Hepatocyte (in vitro differentiated cells): ENCODE data around the gene FBXW5. TPM values are rescaled to one million over a fixed set of nuclear protein-coding genes. Genes with fewer than 3 reads are reported as not detected.

Source experiments
- DNase-seq: peaks from one replicate; pipeline ENCODE4 v3.0.0-alpha.2; 2016; ENCODE audit warnings: low spot score
- H2AFZ ChIP-seq: fragments of 200-600 bp; sonication (generic); 2 replicates; pipeline ENCODE4 v1.6.0; 2016; ENCODE audit warnings: antibody characterized with exemption, mild to moderate bottlenecking
- H3K27ac ChIP-seq: fragments of 200-600 bp; sonication (generic); 2 replicates; pipeline ENCODE4 v1.5.1; 2016; ENCODE audit warnings: mild to moderate bottlenecking
- H3K27me3 ChIP-seq: fragments of 200-600 bp; sonication (generic); 2 replicates; pipeline ENCODE4 v1.6.1; 2016
- H3K36me3 ChIP-seq: fragments of 200-600 bp; sonication (generic); replicated peaks from 2 replicates; pipeline ENCODE4 v1.5.1; 2016; ENCODE audit warnings: low read depth; ENCODE audit not compliant: insufficient read depth
- H3K4me1 ChIP-seq: fragments of 200-600 bp; sonication (generic); 2 replicates; pipeline ENCODE4 v1.5.1; 2016; ENCODE audit warnings: mild to moderate bottlenecking, moderate library complexity; ENCODE audit not compliant: insufficient read depth
- H3K4me2 ChIP-seq: fragments of 200-600 bp; sonication (generic); 2 replicates; pipeline ENCODE4 v1.6.0; 2016
- H3K4me3 ChIP-seq: fragments of 200-600 bp; sonication (generic); 2 replicates; pipeline ENCODE4 v1.5.1; 2016; ENCODE audit warnings: mild to moderate bottlenecking
- H3K79me2 ChIP-seq: fragments of 200-600 bp; sonication (generic); 2 replicates; pipeline ENCODE4 v1.6.0; 2017; ENCODE audit warnings: mild to moderate bottlenecking
- H3K9me2 ChIP-seq: fragments of 200-600 bp; sonication (generic); replicated peaks from 2 replicates; pipeline ENCODE4 v1.6.0; 2017; ENCODE audit warnings: mild to moderate bottlenecking; ENCODE audit not compliant: insufficient read depth
- H3K9me3 ChIP-seq: fragments of 200-600 bp; sonication (generic); 2 replicates; pipeline ENCODE4 v1.5.1; 2016; ENCODE audit warnings: low read depth, mild to moderate bottlenecking
- H4K20me1 ChIP-seq: fragments of 200-600 bp; sonication (generic); 2 replicates; pipeline ENCODE4 v1.6.0; 2016; ENCODE audit warnings: mild to moderate bottlenecking; ENCODE audit not compliant: insufficient read depth, poor library complexity, severe bottlenecking
- CTCF ChIP-seq: fragments of 200-600 bp; sonication (generic); IDR thresholded peaks from 2 replicates; pipeline ENCODE4 v1.5.1; 2016; ENCODE audit warnings: antibody characterized with exemption, mild to moderate bottlenecking; ENCODE audit not compliant: poor library complexity
- EZH2 ChIP-seq: fragments of 200-600 bp; sonication (generic); IDR thresholded peaks from 2 replicates; pipeline ENCODE4 v1.6.1; 2016; ENCODE audit warnings: antibody characterized with exemption, mild to moderate bottlenecking, borderline replicate concordance
- EZH2phosphoT487 ChIP-seq: fragments of 200-600 bp; sonication (generic); IDR thresholded peaks from one replicate; pipeline ENCODE4 v1.6.1; 2018; ENCODE audit warnings: antibody characterized with exemption, mild to moderate bottlenecking, low read depth, moderate library complexity; ENCODE audit not compliant: unreplicated experiment, severe bottlenecking
- WGBS: methylation state at CpG from one replicate; pipeline ENCODE4 v1.1.6; 2016; ENCODE audit warnings: low lambda C conversion rate; ENCODE audit errors: missing lambda C conversion rate; 5-methylcytosine and 5-hydroxymethylcytosine counted together
- polyA plus RNA-seq: library from polyadenylated mRNA; unstranded; fragments of >200 nt; fragmentation: Nextera tagmentation; extraction: Ambion mirVana; gene quantifications from 2 replicates; pipeline ENCODE4 v1.2.1, GENCODE V29; 2016
- total RNA-seq: library from RNA; depleted of rRNA; stranded (reverse); fragments of >200 nt; gene quantifications from 2 replicates; pipeline ENCODE4 v1.2.3, GENCODE V29; 2014

The FBXW5 gene
- total and polyA plus RNA-seq, 2 experiments from 2014 or later, result 141 to 172 TPM

GRCh38 chr9:136954270-136955083 is 9.9 kb upstream of the FBXW5 start:
- WGBS, result 94% methylated on average over 16 of the region's 25 CpGs
- Histone ChIP-seq H3K4me3 (no peak overlapping the region), H4K20me1 (no peaks in the 10 kb centered on the region), H2AFZ (no peak overlapping the region), H3K4me1 (no peaks in the 10 kb centered on the region), H3K27ac (no peak overlapping the region), H3K36me3 (no peaks in the 10 kb centered on the region), H3K4me2 (no peak overlapping the region), H3K79me2 (peaks cover 3% of the 10 kb centered on the region), H3K9me2 (no peaks in the 10 kb centered on the region), H3K9me3 (no peaks in the 10 kb centered on the region), H3K27me3 (no peaks in the 10 kb centered on the region)
- DNase-seq, result no peak
- TF ChIP-seq EZH2phosphoT487 (no peak), CTCF (no peak), EZH2 (no peak)

DNA sequence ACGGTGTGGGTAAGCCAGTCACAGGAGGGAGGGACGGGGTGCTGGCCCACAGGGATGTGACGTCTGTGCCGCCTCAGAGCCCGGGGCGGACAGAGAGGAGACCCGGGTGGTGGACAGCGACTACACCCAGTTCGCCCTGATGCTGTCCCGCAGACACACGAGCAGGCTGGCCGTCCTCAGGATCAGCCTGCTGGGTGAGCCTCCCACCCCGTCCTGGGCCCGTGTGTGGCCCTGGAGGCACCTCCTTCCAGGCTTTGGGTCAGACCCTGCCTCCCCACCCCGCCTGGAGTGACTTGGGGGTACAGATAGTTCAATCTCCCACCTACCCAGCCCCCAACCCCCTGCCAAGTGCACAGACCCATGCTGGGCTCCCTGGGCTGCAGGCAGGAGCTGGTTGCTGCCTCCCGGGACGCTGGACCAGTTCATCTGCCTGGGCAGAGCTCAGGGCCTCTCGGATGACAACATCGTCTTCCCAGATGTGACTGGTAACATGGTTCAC is 9.3 kb upstream of the FBXW5 start:
- Histone ChIP-seq H3K27me3 (no peaks in the 10 kb centered on the region), H3K4me2 (no peak overlapping the region), H4K20me1 (no peaks in the 10 kb centered on the region), H3K36me3 (no peaks in the 10 kb centered on the region), H3K79me2 (peaks cover 3% of the 10 kb centered on the region), H3K9me3 (no peaks in the 10 kb centered on the region), H3K27ac (no peak overlapping the region), H2AFZ (no peak overlapping the region), H3K4me3 (no peak overlapping the region), H3K9me2 (no peaks in the 10 kb centered on the region), H3K4me1 (peaks cover 6% of the 10 kb centered on the region)
- WGBS, result 89% methylated on average over 18 of the region's 19 CpGs
- no peak for DNase-seq
- TF ChIP-seq EZH2, result no peak
- TF ChIP-seq CTCF, result no peak
- TF ChIP-seq EZH2phosphoT487, result no peak

DNA sequence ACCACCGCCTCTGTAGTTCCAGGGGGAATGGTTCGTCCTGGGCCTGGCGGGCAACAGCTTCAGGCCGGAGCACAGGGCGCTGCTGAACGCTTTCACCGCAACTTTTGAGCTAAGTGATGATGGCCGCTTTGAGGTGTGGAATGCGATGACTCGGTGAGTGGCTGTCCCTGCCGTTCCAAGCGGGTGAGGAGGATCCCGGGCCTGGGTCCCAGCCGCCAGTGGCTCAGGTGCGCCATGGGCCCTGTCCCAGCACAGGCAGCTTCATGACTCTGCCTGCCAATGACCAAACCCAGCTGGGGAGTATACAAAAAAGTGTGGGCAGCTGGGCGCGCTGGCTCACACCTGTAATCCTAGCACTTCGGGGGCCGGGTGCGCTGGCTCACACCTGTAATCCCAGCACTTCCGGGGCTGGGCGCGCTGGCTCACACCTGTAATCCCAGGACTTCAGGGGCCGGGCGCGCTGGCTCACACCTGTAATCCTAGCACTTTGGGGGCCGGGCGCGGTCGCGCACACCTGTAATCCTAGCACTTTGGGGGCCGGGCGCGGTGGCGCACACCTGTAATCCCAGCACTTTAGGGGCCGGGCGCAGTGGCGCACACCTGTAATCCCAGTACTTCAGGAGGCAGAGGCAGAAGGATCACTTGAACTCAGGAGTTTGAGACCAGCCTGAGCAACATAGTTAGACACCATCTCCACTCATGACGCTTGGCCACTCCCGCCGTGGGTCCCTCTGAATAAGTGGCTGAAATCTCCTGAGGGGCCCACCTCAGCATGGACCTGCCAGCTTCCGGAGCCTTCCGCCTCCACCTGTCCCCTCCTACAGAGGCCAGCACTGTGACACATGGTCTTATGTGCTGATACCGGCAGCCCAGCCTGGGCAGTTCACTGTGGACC is 8.6 kb upstream of the FBXW5 start:
- no peak overlapping the region for H2AFZ ChIP-seq
- H3K36me3 ChIP-seq, result no peaks in the 10 kb centered on the region
- H3K27me3 ChIP-seq, result no peaks in the 10 kb centered on the region
- H3K4me2 ChIP-seq, result no peak overlapping the region
- H4K20me1 ChIP-seq, result no peaks in the 10 kb centered on the region
- H3K4me3 ChIP-seq, result no peak overlapping the region
- no peak for DNase-seq
- TF ChIP-seq CTCF, result no peak
- no peak for TF ChIP-seq EZH2
- H3K27ac ChIP-seq, result no peak overlapping the region
- H3K79me2 ChIP-seq, result peaks cover 3% of the 10 kb centered on the region
- 92% methylated on average over 34 of the region's 44 CpGs for WGBS
- no peaks in the 10 kb centered on the region for H3K9me3 ChIP-seq
- peaks cover 8% of the 10 kb centered on the region for H3K4me1 ChIP-seq
- H3K9me2 ChIP-seq, result no peaks in the 10 kb centered on the region
